K562 (cell line): ENCODE data around the gene TUBB4B. TPM values are rescaled to one million over a fixed set of nuclear protein-coding genes. Genes with fewer than 3 reads are reported as not detected.

Source experiments
- ATF3 ChIP-seq, 2 experiments: fragments of 450-650 bp in 1 of 2; sonication (generic) in 1 of 2; formaldehyde crosslinking in 1 of 2; IDR thresholded peaks in 1 of 2; conservative IDR thresholded peaks in 1 of 2; 2 replicates each; pipeline versions ENCODE4 v1.6.1 to v1.8.1; 2016 to 2023; ENCODE audit warnings: mild to moderate bottlenecking in 2 of 2, moderate library complexity in 2 of 2, inconsistent platforms in 1 of 2, missing genetic modification reagents in 1 of 2
- CEBPG ChIP-seq, 3 experiments: fragments of 200-800 bp in 1 of 3; sonication (Bioruptor generic) in 1 of 3; sonication (generic) in 1 of 3; formaldehyde crosslinking in 1 of 3; IDR thresholded peaks in 2 of 3; conservative IDR thresholded peaks in 1 of 3; 2 replicates each; pipeline versions ENCODE4 v1.6.1 to v1.8.0; 2016 to 2022; ENCODE audit warnings: missing compliant biosample characterization in 2 of 3, missing genetic modification characterization in 2 of 3, mild to moderate bottlenecking in 1 of 3, missing genetic modification reagents in 1 of 3
- CHCHD3 ChIP-seq: fragments of 250-450 bp; sonication (Bioruptor Pico); IDR thresholded peaks from 2 replicates; pipeline ENCODE4 v2.1.2; 2022; ENCODE audit warnings: mild to moderate bottlenecking
- CREB5 ChIP-seq: fragments of 250-450 bp; sonication (Bioruptor Pico); IDR thresholded peaks from 2 replicates; pipeline ENCODE4 v1.5.0; 2020; ENCODE audit warnings: mild to moderate bottlenecking
- CTBP1 ChIP-seq: fragments of 450-650 bp; IDR thresholded peaks from 2 replicates; pipeline ENCODE4 v1.6.1; 2016; ENCODE audit warnings: borderline replicate concordance
- HCFC1 ChIP-seq: IDR thresholded peaks from 2 replicates; pipeline ENCODE4 v1.6.1; 2012; ENCODE audit warnings: low read depth, low read length, improper control_type of control experiment
- HDAC1 ChIP-seq, 2 experiments: fragments of 450-650 bp; IDR thresholded peaks; 2 replicates each; pipeline ENCODE4 v1.6.1; 2016 to 2017; ENCODE audit warnings: inconsistent platforms in 1 of 2, mild to moderate bottlenecking in 1 of 2, moderate library complexity in 1 of 2
- HDGF ChIP-seq: fragments of 450-650 bp; IDR thresholded peaks from 2 replicates; pipeline ENCODE4 v1.6.1; 2016
- NEUROD1 ChIP-seq: fragments of 150-350 bp; IDR thresholded peaks from 2 replicates; pipeline ENCODE4 v1.6.1; 2014; ENCODE audit warnings: borderline replicate concordance, low read length, low read depth; ENCODE audit not compliant: partially characterized antibody
- NR2C1 ChIP-seq, 2 experiments: fragments of 450-650 bp; IDR thresholded peaks; 2 replicates each; pipeline ENCODE4 v1.6.1; 2017; ENCODE audit warnings: mild to moderate bottlenecking in 2 of 2, antibody characterized with exemption in 1 of 2, inconsistent platforms in 1 of 2, missing compliant biosample characterization in 1 of 2, missing genetic modification characterization in 1 of 2
- PCBP1 ChIP-seq: fragments of 200-400 bp; formaldehyde crosslinking; IDR thresholded peaks from 2 replicates; pipeline ENCODE4 v1.6.1; 2018; ENCODE audit warnings: mild to moderate bottlenecking, low read depth, low read length; ENCODE audit not compliant: poor library complexity, severe bottlenecking
- PHF21A ChIP-seq: fragments of 450-650 bp; IDR thresholded peaks from 2 replicates; pipeline ENCODE4 v1.6.1; 2017; ENCODE audit warnings: low read depth, borderline replicate concordance
- POLR2A ChIP-seq: fragments of 450-650 bp; conservative IDR thresholded peaks from 2 replicates; pipeline ENCODE4 v1.6.1; 2016
- POLR2AphosphoS5 ChIP-seq: IDR thresholded peaks from 2 replicates; pipeline ENCODE4 v1.6.1; 2011; ENCODE audit warnings: mild to moderate bottlenecking, low read depth, low read length, moderate library complexity; ENCODE audit not compliant: control insufficient read depth, insufficient read depth
- SNRNP70 ChIP-seq: fragments of 200-400 bp; formaldehyde crosslinking; optimal IDR thresholded peaks from 2 replicates; pipeline ENCODE3; 2017; ENCODE audit warnings: low read depth, low read length
- SRSF9 ChIP-seq: fragments of 200-400 bp; formaldehyde crosslinking; IDR thresholded peaks from 2 replicates; pipeline ENCODE4 v1.6.1; 2017; ENCODE audit warnings: low read depth, low read length, borderline replicate concordance
- SUPT5H ChIP-seq: fragments of 450-650 bp; IDR thresholded peaks from 2 replicates; pipeline ENCODE4 v1.6.1; 2016
- TCF7 ChIP-seq: sonication (generic); IDR thresholded peaks from 2 replicates; pipeline ENCODE4 v1.6.1; 2016; ENCODE audit warnings: antibody characterized with exemption, borderline replicate concordance
- ZKSCAN8 ChIP-seq: fragments of 200-800 bp; sonication (Bioruptor generic); IDR thresholded peaks from 2 replicates; pipeline ENCODE4 v1.6.1; 2016; ENCODE audit warnings: missing genetic modification characterization, missing compliant biosample characterization
- ZNF184 ChIP-seq: sonication (generic); formaldehyde crosslinking; IDR thresholded peaks from 2 replicates; pipeline ENCODE4 v1.5.0; 2020; ENCODE audit warnings: missing genetic modification reagents
- ZNF395 ChIP-seq: fragments of 200-800 bp; sonication (Bioruptor generic); IDR thresholded peaks from 2 replicates; pipeline ENCODE4 v1.6.1; 2017; ENCODE audit warnings: missing genetic modification characterization, missing compliant biosample characterization
- ZNF584 ChIP-seq: fragments of 200-800 bp; sonication (Bioruptor generic); IDR thresholded peaks from 2 replicates; pipeline ENCODE4 v1.6.1; 2016; ENCODE audit warnings: low read depth, mild to moderate bottlenecking, missing genetic modification characterization, missing compliant biosample characterization
- ZNF780A ChIP-seq: fragments of 250-450 bp; sonication (Bioruptor Pico); IDR thresholded peaks from 2 replicates; pipeline ENCODE4 v1.5.0; 2021; ENCODE audit warnings: mild to moderate bottlenecking
- polyA plus RNA-seq, 8 experiments: library from polyadenylated mRNA; depleted of rRNA in 4 of 8; stranded (reverse) in 5 of 8; unstranded in 3 of 8; fragments of >200 nt; fragmentation: Nextera tagmentation in 2 of 8; fragmentation: Illumina TruSeq in 1 of 8; extraction: Ambion mirVana in 2 of 8; extraction: Trizol in 1 of 8; gene quantifications; 2 replicates each; pipeline versions ENCODE4 v1.2.1 to v1.2.3, GENCODE V29; 2011 to 2014; ENCODE audit warnings: inconsistent platforms in 1 of 8, missing spikeins in 1 of 8
- total RNA-seq, 7 experiments: library from RNA; depleted of rRNA in 6 of 7; stranded (reverse); fragments of >200 nt in 6 of 7; fragmentation: Illumina TruSeq in 2 of 7; extraction: Trizol in 2 of 7; gene quantifications; 2 replicates each; pipeline versions ENCODE4 v1.2.1 to v1.2.3, GENCODE V29; 2011 to 2021; ENCODE audit warnings: low replicate concordance in 1 of 7

TUBB4B gene
- total and polyA plus RNA-seq, 9 of the 15 experiments (the other 6 are each of a cell fraction or from before 2014, with no cell fraction given): 24.1 to 443 (median 268) TPM

- no peak for TF ChIP-seq ATF3 (IDR thresholded peaks at IDR 0.05)
- TF ChIP-seq ATF3 (CRISPR knock-in tag; conservative IDR thresholded peaks at IDR 0.05): no peak
- no peak for TF ChIP-seq PCBP1
- TF ChIP-seq SRSF9: no peak
- TF ChIP-seq SNRNP70: no peak
- no peak for TF ChIP-seq CREB5
- peak; percentile 89 for TF ChIP-seq POLR2A
- peak; percentile 39; the same call in 1 of the 2 replicates for TF ChIP-seq POLR2AphosphoS5
- TF ChIP-seq HCFC1: peak; percentile 72
- no peak for TF ChIP-seq CHCHD3 (CRISPR knock-in tag)
- peak; percentile 83 for TF ChIP-seq SUPT5H
- 0 out of 2 replicates have a peak, but pooled peaks have one; percentile 4 for TF ChIP-seq ZNF395 (CRISPR knock-in tag)
- TF ChIP-seq PHF21A: no peak
- peak; percentile 44 for TF ChIP-seq CTBP1
- 0 out of 2 replicates have a peak, but pooled peaks have one; percentile 56 for TF ChIP-seq HDGF
- no peak for TF ChIP-seq ZNF184 (CRISPR knock-in tag)
- TF ChIP-seq ZNF780A: 0 out of 2 replicates have a peak, but pooled peaks have one; percentile 20
- no peak for TF ChIP-seq NR2C1 (IDR thresholded peaks at IDR 0.05)
- no peak for TF ChIP-seq NR2C1 (tag; IDR thresholded peaks at IDR 0.05)
- TF ChIP-seq TCF7: no peak
- peak in 1 of 2 experiments; percentile 56; a peak in 1 of 4 replicates for TF ChIP-seq HDAC1 (IDR thresholded peaks at IDR 0.05)
- TF ChIP-seq CEBPG (CRISPR knock-in tag; IDR thresholded peaks at IDR 0.05): no peak
- TF ChIP-seq CEBPG (tag; conservative IDR thresholded peaks at IDR 0.05 in 1 of 2, IDR thresholded peaks at IDR 0.05 in 1 of 2): no peak
- no peak for TF ChIP-seq ZNF584 (CRISPR knock-in tag)
- TF ChIP-seq NEUROD1: peak; percentile 96
- TF ChIP-seq ZKSCAN8 (CRISPR knock-in tag): no peak
These were observed 17.8 kb upstream of the TUBB4B start (continued) for GRCh38 chr9:137223078-137223970.
